Measurements from ENCODE around the gene CLCN4.

Gene CLCN4

DNA sequence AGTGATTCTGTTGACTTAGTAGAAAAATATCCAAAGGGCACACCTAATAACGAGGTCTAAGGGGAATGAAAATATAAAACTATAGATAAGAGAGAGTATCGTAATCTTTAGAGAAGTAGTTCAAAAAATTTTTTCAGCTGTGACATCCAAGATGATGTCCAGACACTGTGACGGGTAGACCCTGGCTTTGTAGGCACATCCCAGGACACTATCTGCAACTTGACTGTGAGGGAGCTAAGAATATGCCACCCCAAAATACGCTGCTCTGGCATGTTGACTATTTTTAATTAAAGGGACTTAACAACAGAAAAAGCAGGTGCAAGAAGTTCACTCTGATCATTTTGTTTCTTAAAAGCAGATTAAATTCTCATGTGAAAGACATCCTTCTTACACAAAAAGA, 89.5 kb downstream of the CLCN4 start:
- in situ Hi-C loops (cut with MboI; ENCODE audit: low sequenced_read_pairs, unreplicated experiment), result no loop called here
- no peak for DNase-seq (ENCODE audit: low spot score)
- TF ChIP-seq, protein P1, sequence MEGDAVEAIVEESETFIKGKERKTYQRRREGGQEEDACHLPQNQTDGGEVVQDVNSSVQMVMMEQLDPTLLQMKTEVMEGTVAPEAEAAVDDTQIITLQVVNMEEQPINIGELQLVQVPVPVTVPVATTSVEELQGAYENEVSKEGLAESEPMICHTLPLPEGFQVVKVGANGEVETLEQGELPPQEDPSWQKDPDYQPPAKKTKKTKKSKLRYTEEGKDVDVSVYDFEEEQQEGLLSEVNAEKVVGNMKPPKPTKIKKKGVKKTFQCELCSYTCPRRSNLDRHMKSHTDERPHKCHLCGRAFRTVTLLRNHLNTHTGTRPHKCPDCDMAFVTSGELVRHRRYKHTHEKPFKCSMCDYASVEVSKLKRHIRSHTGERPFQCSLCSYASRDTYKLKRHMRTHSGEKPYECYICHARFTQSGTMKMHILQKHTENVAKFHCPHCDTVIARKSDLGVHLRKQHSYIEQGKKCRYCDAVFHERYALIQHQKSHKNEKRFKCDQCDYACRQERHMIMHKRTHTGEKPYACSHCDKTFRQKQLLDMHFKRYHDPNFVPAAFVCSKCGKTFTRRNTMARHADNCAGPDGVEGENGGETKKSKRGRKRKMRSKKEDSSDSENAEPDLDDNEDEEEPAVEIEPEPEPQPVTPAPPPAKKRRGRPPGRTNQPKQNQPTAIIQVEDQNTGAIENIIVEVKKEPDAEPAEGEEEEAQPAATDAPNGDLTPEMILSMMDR (IDR thresholded peaks at IDR 0.05; ENCODE audit: borderline replicate concordance, control extremely low read depth, extremely low read depth, insufficient read depth, missing control alignments), result no peak

DNA sequence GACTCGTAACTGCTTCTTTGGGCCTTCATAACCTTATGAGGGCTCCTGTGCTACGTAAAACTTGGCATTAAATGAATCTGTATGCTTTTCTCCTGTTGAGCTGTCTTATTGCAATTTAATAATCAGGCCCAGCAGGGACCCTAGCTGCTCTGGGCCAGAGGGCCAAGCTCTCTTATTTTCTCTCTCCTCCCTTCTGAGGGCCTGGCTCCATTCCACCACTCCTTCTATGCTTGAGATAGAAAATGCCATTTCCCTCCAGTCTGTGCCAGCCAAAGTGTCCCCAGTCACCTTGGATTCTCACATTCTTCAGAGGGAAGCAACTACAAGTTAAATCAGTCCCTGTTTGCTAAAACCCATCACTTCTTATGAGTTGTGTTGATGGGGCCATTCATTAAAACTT, 90.1 kb downstream of the CLCN4 start:
- in situ Hi-C loops (cut with MboI; ENCODE audit: low sequenced_read_pairs, unreplicated experiment), result no loop called here
- no peak for DNase-seq (ENCODE audit: low spot score)
- TF ChIP-seq, protein P1 (IDR thresholded peaks at IDR 0.05; ENCODE audit: borderline replicate concordance, control extremely low read depth, extremely low read depth, insufficient read depth, missing control alignments), result no peak

DNA sequence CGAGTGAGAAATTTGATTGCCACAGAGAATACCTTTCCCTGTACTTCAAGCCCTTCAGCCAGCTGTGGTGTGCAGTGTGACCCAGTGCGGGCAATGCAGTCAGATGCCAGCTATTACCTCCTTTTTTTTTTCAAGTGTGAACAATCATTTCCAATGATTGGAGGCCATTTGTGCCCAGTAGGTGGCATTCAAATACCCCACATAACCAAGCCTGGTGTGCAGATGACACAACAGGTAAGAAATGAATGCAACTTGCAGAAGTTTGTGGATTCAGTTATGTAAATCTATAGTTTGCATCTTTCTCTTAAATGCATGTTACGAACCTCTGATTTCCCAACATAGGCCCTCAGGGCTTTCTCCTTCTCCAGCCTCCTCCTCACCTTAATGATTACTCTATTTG, 98.0 kb downstream of the CLCN4 start:
- TF ChIP-seq, protein P1 (IDR thresholded peaks at IDR 0.05; ENCODE audit: borderline replicate concordance, control extremely low read depth, extremely low read depth, insufficient read depth, missing control alignments), result no peak
- in situ Hi-C loops (cut with MboI; ENCODE audit: low sequenced_read_pairs, unreplicated experiment), result no loop called here
- no peak for DNase-seq (ENCODE audit: low spot score)

DNA sequence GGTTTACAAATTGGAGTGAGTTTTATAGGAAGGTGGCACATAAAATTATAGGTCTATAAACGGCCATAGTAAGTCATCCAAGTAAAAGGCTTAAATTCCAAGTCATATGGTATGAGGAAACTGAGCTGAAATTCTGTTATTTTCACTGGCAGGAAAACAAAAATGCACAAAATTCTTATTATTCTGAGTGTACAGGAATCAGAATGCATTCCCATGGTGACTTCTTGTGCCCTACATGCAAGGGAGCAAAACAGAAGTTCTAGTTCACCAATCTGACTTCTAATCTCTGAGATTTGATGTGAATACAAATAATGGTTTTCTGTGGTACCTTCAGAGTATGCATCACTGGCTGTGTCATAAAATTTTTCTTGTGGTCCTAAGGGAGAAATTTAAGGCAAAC, 102.9 kb downstream of the CLCN4 start:
- TF ChIP-seq, protein P1 (IDR thresholded peaks at IDR 0.05; ENCODE audit: borderline replicate concordance, control extremely low read depth, extremely low read depth, insufficient read depth, missing control alignments), result no peak
- DNase-seq (ENCODE audit: low spot score), result no peak
- in situ Hi-C loops (cut with MboI; ENCODE audit: low sequenced_read_pairs, unreplicated experiment), result no loop called here

DNA sequence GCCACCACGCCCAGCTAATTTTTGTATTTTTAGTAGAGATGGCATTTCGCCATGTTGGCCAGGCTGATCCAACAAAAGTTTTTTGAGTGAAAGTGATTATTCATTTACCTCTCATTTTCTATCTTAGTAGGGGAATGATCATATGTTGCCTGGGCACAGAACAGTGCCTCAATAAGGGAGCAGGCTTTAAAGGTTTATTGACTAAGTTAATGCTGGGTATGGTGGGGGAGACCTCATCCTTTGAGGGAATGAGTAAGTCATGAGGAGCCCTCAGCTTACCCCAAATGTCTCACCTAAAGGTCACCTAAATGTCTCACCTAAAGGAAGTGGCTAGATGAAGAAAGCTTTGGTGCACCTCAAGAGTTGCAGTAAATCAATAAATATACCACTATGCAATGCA, 109.0 kb downstream of the CLCN4 start:
- no peak for DNase-seq (ENCODE audit: low spot score)
- in situ Hi-C loops (cut with MboI; ENCODE audit: low sequenced_read_pairs, unreplicated experiment), result no loop called here
- TF ChIP-seq, protein P1 (IDR thresholded peaks at IDR 0.05; ENCODE audit: borderline replicate concordance, control extremely low read depth, extremely low read depth, insufficient read depth, missing control alignments), result no peak

DNA sequence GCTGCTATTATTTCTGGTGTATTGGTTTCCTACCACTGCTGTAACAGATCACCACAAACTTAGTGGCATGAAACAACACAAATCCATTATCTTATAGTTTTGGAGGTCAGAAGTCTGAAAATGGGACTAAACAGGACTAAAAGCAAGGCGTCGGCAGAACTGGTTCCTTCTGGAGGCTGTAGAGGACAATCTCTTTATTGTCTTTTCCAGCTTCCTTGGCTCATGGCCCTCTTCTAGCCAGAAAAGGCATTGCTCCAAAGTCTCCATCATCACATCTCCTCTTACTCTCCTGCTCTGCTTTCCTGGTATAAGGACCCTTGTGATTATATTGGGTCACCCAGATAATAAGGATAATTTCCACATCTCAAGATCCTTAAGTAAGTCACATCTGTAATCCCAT, 121.9 kb downstream of the CLCN4 start:
- TF ChIP-seq, protein P1 (IDR thresholded peaks at IDR 0.05; ENCODE audit: borderline replicate concordance, control extremely low read depth, extremely low read depth, insufficient read depth, missing control alignments), result no peak
- no peak for DNase-seq (ENCODE audit: low spot score)
- in situ Hi-C loops (cut with MboI; ENCODE audit: low sequenced_read_pairs, unreplicated experiment), result no loop called here

DNA sequence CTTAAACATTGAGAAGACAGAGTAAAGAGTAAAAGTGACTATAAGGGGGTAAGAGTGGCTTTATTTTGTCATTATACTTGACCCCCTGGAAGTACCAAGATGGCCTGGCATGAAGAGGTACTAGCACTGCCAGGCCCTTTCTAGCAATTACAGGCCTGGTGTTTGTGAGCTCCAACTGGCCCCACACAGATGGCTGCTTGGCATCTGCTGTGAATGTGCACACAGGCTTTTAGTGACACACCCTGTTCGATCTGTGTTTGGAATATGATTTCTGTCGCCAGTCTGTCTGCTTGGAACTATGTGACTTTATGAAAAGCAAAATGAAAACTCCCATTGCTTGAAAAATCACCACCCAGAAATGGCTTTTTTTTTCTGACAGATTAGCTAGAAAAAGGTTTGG, 123.3 kb downstream of the CLCN4 start:
- in situ Hi-C loops (cut with MboI; ENCODE audit: low sequenced_read_pairs, unreplicated experiment), result no loop called here
- TF ChIP-seq, protein P1 (IDR thresholded peaks at IDR 0.05; ENCODE audit: borderline replicate concordance, control extremely low read depth, extremely low read depth, insufficient read depth, missing control alignments), result no peak
- DNase-seq (ENCODE audit: low spot score), result no peak
